ENCODE measurements around the gene POLR1A.

DNA sequence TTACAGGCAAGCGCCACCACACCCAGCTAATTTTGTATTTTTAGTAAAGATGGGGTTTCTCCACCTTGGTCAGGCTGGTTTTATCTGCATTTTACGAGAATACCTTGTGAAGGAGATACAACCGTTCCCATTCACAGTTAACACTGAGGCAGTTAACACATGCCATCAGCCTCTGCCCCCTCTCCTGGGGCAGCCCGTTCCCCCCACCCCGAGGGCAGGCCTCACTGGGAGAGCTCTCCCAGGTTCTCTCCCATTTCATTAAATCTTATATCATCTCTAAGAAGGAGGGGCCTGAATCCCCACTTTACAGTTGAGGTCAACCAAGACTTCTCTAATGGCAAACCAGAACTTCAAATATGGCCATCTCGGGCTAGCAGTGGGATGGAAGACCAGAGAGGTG is 121.9 kb downstream of the POLR1A start:
- no peak for TF ChIP-seq POLR2A (IDR thresholded peaks at IDR 0.05)
- TF ChIP-seq, protein P1, sequence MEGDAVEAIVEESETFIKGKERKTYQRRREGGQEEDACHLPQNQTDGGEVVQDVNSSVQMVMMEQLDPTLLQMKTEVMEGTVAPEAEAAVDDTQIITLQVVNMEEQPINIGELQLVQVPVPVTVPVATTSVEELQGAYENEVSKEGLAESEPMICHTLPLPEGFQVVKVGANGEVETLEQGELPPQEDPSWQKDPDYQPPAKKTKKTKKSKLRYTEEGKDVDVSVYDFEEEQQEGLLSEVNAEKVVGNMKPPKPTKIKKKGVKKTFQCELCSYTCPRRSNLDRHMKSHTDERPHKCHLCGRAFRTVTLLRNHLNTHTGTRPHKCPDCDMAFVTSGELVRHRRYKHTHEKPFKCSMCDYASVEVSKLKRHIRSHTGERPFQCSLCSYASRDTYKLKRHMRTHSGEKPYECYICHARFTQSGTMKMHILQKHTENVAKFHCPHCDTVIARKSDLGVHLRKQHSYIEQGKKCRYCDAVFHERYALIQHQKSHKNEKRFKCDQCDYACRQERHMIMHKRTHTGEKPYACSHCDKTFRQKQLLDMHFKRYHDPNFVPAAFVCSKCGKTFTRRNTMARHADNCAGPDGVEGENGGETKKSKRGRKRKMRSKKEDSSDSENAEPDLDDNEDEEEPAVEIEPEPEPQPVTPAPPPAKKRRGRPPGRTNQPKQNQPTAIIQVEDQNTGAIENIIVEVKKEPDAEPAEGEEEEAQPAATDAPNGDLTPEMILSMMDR (IDR thresholded peaks at IDR 0.05), result no peak
